HG02973 (cell line): ENCODE measurements around the gene GTSE1.

Source experiments
- ATAC-seq: cut with Tn5 transposase; IDR thresholded peaks from one replicate; pipeline ENCODE4 v1.9.1; 2021; ENCODE audit warnings: moderate library complexity; ENCODE audit not compliant: unreplicated experiment

Gene GTSE1

DNA sequence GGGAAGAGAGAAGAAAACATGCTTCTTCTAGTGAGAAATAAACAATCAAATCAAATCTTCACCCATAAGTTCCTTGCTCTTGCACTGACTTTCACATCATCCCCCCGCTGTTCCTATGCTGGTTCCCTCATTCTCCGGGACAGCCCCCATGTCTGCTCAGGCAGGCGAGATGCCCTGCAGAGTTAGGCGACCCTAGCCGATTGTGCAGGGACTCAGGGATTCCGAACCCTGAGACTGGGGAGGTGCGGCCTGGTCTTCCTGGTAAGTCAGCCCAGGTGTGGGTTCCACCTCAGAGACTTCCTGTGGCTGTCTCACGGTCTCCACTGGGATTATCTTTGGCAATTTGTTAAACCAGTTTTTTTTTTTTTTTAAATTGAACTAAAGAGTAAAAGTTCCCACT is 22.3 kb upstream of the GTSE1 start:
- ATAC-seq = no peak

DNA sequence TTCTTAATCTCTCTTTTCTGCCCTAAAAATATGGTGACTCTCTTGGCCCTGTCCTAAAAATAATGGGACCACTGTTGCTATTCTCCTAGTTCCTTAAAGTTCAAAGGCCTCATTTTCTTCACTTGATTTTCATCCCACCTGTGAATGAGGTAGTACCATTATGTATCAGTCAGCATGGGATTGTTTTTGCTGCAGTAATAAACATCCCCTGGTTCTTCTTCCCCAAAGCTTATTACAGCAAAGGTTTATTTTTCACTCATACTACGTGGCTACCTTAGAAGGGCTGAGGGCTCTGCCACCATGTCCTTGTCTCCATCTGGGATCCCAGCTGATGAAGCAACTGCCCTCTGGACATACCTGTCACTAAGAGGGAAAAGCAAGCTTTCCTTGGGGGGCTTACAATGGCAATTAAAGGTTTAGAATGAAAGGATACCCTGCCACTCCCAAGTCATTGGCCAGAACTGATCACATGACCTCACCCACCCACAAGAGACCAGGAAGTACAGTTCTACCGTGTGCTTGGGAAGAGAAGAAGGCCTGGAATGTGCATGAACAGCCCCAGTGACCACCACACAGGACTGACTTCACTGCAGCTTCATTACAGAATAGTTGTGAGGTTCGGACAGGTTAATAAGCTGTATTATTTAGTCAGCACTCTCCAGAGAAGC is 21.1 kb upstream of the GTSE1 start:
- no peak for ATAC-seq

DNA sequence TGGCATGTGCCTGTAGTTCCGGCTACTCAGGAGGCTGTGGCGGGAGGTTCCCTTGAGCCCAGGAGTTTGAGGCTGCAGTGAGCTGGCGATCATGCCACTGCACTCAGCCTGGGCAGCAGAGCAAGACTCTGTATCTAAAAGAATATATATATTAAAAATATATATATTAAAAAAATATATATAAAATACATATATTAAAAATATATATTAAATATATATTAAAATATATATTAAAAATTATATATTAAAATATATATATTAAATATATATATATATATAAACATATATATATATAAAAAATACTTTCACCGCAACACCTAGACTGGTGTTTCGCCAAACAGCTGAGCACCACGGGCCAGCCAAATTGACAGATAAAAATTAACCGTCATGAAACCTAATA is 20.1 kb upstream of the GTSE1 start:
- no peak for ATAC-seq

DNA sequence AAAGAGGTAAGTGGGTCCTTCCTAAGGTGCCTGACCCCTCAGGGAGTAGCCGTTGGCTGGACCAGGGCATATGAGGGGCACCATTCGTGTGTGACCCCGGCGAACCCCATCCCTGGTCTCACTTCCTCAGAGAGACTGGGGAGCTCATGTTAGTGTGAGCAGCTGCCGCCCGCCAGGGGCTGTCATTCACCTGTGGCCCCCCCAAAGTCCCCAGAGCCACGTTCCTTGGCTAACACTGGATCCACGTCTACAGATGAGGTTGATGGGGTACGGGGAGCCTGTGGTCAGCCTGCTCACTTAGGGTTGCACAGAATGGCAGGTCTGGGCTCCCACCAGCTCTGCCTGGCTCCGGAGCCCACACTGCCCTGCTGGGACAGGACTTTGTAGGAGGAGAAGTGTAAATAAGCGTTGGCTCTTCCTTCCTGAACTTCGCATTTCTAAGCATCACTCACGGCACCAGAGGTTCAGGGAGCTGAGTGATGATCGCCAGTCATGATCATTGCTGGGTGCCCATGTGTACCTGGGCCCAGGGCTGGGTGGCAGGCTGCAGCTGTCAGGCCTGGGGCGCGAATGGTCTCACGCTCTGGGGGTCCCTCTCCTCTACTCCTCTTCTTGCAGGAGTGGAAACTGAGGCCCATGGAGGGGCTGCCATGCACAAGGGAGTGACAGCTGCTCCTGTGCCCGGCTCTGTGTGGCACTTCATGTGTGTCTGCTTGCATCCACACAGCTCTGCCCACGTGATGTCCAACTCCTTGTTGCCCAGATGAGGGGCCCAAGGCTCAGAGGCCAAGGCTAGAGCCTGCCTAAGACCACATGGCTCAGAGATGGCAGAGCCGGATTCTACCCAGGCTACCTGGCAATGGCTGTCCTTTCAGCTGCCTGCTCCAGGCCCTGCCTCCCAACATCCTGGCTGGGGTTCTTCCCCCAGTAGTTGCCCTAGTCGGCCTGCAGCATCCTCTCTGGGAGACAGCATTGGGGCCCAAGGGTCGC is 17.7 kb upstream of the GTSE1 start:
- no peak for ATAC-seq

DNA sequence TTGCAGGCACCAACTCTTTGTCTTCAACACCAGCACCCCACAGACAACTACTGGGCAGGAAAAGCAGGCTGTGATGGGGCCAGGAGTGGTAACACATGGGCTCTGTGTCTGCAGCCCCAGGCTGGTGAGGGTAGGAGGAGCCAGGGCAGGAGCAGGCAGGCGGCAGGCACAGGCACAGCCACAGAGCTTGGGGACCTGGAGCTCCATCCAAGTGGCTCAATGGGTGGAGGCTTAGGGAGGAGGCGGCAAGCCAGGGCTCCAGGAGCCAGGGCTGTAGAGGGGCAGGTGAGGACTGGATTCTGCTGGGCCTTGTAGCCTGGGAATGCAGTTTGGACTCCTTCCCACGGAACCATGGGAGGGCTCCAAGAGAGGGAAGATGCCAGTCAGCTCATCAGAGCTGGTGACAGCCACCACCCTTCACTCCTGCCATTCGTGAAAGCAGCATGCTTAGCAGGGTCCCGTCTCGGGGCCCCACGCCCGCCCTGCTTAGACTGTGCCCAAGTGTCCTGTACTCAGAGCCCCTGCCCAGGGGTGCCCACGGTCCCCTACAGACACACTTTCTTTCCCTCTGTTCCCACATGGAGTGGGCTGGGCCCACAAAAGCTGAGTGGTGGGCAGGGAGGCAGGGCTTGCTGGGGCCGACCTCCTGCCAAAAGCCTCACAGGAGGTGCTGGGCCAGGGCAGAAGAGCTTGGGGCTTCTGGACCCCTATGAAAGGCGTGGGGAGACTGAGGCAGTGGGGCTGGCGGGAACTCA is 16.4 kb upstream of the GTSE1 start:
- no peak for ATAC-seq

DNA sequence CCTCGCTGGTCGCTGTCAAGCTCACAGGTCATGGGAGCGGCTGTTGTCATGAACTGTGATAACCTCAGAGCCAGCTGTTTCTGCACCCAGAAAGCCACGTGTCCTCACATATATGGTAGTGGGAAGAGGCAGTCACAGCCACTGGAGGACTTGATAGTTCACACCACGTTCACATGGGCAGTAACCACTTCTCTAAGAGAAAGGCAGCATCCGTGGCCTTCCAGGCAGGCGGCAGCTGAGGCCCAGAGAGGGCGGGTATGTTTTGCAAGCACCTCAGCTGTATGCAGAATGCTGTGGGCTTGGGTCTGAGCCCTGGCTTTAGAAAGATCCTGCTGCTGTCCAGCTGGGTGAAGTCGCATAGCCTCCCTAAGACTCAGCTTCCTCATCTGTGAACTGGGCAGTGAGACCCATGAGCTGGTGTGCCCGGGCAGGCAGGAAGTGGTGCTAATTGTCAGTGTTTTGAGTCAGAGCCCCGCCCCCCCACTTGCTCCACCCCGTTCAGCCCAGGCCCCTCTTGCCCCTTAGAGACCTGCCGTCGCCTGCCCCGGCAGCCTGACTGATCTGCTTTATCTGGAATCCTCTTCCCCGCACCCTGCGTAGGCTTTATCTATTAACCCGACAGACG is 15.6 kb upstream of the GTSE1 start:
- ATAC-seq = no peak

DNA sequence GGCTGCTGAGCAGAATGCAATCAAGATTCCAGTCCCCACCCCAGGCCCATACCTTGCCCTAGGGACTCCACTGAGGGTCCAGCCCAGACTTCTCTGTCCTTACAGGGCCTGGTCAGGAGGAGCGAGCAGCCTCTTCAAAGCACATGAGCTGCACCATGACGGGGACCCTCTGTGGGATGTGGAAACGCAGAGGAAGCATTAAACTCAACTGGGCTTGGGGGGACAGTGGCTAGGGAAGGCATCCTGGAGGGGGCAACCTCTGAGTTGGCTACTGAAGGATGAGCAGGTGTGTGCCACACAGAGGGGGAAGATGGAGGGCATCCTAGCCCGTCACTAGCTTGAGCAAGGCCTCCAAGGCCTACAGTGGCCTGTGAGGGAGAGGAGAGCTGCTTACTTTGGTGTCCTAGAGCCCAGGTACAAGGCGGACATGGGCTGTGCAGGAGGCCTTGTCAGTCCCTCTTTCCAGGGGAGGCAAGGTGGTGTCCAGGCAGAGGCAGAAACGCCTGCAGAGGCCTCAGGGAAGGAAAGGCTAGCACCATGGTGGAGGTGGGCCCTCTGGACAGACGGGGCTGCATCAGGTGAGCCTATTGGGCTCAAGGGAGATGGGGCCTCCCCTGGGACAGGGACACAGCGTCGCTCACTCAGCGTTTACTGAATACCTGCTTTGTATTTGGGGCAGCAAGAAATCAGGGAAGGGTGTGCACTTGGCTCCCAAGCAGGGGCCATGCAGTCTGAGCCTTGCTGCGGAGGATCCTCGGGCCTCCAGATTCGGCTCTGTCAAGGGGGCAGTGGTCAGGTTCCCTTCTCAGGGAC is 14.6 kb upstream of the GTSE1 start:
- no peak for ATAC-seq

DNA sequence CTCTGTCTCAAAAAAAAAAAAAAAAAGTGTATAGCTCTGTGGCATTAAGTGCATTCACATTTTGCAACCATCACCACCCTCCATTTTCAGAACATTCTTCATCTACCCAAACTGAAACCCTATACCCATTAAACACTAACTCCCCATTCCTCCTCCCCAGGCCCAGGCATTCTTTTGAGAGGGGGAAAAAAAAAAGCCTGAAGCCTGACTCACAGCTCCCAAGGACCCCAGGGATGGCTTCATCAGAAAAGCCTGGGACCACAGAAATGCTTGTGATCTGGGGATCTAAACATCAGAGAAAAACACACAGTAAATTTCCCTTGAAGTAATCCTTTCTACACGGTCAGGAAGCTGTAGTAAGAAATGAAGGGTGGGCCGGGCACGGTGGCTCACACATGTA is 10.7 kb upstream of the GTSE1 start:
- ATAC-seq = no peak

DNA sequence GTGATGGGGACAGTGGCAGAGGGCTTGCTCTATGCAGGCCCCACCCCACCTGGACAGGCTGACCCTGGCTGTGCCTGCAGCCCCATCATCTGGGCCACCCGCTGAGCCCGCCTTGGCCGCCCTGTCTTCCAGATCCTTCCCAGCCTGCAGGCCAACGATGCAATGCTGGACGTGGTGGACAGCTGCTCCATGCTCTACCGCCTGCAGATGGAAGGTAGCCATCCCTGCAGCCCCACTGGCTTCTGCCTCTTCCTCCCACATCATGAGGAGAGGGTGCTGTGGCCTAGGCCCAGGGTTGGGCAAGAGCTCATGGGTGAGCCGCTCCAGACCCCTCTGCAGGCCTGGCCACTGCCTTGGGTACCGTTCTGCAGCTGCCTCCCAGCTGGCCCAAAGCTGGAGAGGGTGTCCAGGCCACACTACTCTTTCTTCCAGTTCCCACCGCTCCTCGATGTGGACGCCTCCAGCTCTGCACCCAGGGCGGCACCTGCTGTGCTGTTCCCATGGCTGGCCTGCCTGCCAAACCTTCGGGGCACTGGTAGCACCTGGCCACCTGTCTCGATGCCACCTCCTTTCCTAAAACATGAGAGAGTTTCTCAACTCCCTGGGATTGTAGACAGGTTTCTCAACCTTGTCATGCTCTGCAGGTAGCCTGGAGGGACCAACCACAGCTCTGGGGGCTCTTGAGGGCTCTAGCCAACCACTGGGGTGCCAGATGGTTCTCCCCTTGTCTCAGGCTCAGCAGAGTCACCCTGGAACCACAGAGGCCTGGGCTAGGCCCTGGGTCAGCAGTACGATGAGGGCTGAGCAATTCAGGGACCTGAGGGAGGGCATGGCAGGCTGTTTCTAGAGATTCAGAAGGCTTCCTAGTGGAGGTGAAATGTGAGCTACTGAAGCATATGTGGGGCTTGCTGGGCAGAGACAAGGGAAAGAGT is 9.5 kb upstream of the GTSE1 start:
- ATAC-seq = no peak

DNA sequence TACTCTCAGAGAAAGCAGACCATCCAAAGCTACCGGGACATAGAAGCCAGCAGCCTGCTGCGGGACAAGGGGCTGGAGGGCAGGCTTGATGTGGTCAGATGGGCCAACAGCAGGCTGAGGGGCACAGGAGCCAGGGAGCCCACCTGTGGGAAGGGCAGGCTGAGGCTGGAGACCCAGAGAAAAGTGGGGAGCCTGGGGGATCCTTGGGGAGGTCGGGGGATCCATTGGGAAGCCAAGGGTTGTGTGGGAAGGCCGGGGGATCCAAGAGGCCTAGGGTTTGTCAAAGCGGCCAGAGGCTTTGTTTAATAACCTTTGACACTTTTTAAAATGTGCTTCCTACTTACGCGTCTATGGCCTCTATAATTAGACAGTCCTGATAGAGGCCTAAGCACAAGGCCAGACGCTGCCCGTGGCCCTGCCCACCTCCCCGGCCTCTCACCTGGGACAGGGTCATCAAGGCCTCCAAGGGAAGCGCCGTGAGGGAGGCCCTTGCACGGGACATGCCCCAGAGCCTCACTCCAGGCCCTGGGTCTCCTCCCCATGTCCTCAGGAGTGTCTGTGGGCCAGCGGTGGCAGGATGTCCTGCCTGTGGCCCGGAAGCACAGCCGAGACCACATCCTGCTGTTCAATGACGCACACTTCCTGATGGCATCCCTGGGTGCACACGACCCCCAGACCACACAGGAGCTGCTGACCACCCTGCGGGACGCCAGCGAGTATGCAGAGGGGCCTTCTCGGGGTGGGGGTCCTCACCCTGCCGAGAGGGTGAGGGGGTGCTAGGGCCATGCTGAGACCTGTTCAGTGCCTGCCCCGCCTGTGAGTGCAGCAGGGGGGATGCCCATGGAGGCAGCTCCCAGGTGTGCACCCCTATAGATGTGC is 8.6 kb upstream of the GTSE1 start:
- peak; percentile 64 for ATAC-seq

DNA sequence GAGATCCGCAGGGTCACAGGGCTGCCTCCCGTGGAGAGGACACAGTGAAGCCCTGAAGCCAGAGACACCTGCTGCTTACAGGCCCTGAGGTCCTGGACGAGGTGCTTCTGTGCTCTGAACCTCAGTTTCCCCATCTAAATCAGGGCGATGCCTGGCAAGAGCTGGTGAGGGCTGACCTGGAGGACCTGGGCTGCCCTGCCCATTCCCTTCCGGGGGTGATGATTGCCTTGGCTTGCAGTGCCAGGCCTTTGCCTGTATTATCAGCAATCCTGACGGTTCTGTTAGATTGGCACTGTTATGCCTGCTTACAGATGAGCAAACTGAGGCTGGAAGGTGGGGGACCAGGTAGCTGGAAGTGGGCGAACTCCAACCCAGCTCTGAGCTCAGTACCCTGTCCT is 7.8 kb upstream of the GTSE1 start:
- no peak for ATAC-seq

DNA sequence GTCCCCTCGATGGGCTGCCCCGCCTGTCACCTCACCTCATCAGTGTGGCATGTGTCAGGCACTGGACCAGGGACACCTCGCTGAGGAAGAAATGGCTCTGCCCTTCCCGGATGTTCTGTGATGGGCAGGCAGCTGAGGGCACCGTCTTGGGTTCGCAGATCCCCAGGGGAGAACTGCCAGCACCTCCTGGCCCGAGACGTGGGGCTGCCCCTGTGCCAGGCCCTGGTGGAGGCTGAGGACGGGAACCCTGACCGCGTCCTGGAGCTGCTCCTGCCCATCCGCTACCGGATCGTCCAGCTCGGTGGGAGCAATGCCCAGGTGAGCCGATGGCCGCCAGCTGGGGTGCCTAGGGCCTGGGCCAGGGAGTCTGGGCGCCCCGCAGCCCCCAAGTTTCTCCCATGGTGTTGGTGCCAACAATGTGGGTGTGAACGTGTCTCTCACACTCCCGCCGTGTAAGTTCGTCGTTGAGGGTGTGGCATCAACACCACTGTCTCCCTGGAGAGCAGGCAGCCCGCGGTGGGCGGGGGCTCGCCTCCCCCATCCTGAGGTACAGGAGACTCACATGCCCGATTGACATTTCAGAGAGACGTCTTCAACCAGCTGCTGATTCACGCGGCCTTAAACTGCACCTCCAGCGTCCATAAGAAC is 7.3 kb upstream of the GTSE1 start:
- no peak for ATAC-seq

DNA sequence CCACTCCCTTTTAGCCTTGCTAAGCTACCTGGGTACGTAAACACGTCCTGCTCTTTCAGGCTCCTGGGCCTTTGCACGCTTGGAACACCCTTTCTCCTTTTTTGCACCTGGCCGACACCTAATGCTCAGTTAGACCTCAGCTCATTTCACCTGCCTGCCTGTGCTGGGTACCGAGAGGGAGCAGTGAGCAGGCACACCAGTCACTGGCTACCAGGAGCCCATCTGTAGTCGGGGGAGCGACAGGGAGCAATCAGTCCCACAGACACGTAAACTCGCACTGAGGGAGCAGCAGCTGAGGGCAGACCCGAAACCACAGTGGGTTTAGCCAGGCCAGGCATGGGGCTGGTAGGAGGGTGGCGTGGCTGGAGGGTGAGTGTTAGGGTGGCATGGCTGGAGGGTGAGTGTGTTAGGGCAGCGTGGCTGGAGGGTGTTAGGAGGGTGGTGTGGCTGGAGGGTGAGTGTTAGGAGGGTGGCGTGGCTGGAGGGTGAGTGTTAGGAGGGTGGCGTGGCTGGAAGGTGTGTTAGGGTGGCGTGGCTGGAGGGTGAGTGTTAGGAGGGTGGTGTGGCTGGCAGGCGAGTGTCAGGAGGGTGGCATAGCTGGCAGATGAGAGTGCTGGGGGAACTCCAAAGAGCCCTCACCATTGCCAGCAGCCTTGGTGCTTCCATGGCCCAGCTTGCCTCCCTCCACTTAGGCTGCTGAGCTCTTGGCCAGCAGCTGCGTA is 6.4 kb upstream of the GTSE1 start:
- ATAC-seq = no peak

DNA sequence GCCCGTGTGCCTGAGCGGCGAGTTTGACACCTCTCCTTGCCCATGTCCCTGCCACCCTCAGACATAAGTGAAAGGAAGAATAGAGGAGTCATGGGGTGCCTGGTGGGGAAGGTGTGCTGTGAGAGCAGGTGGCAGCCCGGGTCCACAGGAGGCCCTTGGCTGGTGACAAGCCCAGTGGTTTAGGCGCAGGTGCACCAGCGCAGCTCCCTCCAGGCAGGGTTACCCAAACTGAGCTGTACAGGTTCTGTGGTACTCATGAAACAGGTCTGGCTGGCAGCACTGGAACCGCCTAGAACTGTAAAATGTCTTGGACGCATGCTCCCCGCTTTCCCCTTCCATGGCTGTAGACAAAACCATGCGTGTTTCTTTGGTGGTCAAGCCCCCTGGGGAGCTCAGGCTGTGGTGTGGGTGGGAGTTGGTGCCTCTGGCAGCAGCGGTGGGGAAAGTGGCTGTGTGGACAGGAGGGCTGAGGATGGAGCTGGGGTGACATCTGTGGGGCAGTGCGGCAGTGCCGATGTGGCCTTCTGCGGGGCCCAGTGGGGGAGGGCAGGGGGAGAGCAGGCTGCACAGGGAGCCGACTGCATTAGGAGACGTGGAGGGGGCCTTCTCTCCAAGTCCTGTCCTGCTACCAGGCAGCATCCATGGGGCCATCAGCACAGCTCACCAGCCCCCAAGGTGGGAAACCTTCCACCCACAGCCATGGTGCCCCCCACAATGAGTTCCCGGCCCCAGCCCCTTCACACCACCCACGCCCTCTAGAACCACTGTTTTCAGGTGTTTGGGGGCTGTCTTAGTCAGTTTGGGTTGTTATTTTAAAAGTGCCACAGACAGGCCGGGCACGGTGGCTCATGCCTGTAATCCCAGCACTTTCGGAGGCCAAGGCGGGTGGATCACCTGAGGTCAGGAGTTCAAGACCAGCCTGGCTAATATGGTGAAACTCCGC is 5.6 kb upstream of the GTSE1 start:
- ATAC-seq = no peak

DNA sequence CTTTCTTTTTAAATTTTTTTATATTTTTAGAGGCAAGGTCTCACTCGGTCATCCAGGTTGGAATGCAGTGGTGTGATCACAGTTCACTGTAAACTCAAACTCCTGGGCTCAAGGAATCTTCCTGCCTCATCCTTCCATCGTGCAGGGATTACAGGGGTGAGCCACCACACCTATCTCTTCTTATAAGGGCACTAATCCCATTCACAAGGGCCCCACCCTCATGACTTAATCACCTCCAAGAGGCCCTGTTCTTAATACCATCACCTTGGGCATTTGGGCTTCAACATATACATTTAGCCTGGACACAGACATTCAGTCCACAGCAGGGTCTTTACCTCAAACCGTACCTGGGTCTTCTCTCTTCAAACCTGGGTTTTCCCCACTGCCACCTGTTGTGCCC is 4.5 kb upstream of the GTSE1 start:
- no peak for ATAC-seq

DNA sequence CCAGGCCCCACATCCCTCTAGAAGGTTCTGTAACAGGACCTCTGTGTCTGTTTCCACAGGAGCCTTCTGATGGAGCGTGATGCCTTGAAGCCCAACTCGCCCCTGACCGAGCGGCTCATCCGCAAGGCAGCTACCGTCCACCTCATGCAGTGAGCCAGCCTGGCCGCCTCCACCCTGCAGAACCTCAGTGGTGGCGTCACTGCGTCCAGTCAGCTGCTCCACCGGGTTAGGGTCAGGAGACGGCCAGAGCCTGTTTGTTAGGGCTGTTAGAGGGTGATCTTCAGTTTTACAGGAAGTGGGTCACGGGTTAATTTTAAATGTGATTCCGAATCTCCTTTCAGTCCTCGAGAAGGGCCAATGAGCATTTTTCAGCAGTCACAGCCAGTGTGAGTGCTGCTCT is 3.9 kb upstream of the GTSE1 start:
- no peak for ATAC-seq
